ENCODE results near the gene ANKRD18B.
"Not testable (repeated sequence)": the region's sequence is repeated elsewhere in the genome, so short reads cannot be mapped to it uniquely, and the experiment has no call there.

GRCh38 chr9:33579996-33580395, 55.9 kb downstream of the ANKRD18B start:
- not testable (repeated sequence) for TF ChIP-seq SP1 (IDR thresholded peaks at IDR 0.05); BHLHE40 (IDR thresholded peaks at IDR 0.05; ENCODE audit: borderline replicate concordance); ELF4 (IDR thresholded peaks at IDR 0.05); SUZ12 (IDR thresholded peaks at IDR 0.05); ARNT (IDR thresholded peaks at IDR 0.05); FOXK2 (IDR thresholded peaks at IDR 0.05); FOXA1 (IDR thresholded peaks at IDR 0.05); LEF1 (IDR thresholded peaks at IDR 0.05; ENCODE audit: borderline replicate concordance); FOXM1 (IDR thresholded peaks at IDR 0.05; ENCODE audit: borderline replicate concordance); PKNOX1 (IDR thresholded peaks at IDR 0.05); L3MBTL2 (conservative IDR thresholded peaks at IDR 0.05)
